ENCODE data around the gene INSYN1. TPM values are rescaled to one million over a fixed set of nuclear protein-coding genes. Genes with fewer than 3 reads are reported as not detected.
"Not testable (repeated sequence)": the region's sequence is repeated elsewhere in the genome, so short reads cannot be mapped to it uniquely, and the experiment has no call there.

INSYN1 gene, protein sequence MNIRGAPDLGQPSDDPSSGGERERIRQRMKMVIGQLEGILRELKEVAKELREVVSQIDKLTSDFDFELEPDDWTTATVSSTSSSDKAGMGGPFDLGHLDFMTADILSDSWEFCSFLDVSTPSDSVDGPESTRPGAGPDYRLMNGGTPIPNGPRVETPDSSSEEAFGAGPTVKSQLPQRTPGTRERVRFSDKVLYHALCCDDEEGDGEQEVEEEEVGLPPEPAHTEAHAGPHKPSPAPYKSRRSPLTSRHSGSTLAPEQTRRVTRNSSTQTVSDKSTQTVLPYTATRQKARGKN
- total RNA-seq, result not detected

GRCh38 chr15:73753250-73754130, at the start of gene INSYN1:
Gene INSYN1 (minus strand): TSS chr15:73753351. CDS start chr15:73751130, 2,221 bp downstream.
- Mint-ChIP-seq H3K27ac (no peak within 1 kb of the TSS), H3K36me3 (ENCODE audit: low read depth) (no peaks in the 10 kb centered on the region), H3K4me1 (no peaks in the 10 kb centered on the region), H3K27me3 (peaks cover 59% of the 10 kb centered on the region), H3K9me3 (no peaks in the 10 kb centered on the region), H3K4me3 (no peak within 1 kb of the TSS)
- DNase-seq, result no peak
- ChIA-PET CTCF (interaction anchor here (0.6 to 0.8 kb wide), 2 partner anchors 48 to 555 kb away, joined by 3 read pairs; no protein-coding TSS in a partner anchor), POLR2A (no interaction called here)

- no peak overlapping the region for H3K27ac Mint-ChIP-seq
- ChIA-PET POLR2A (no interaction called here), CTCF (interaction anchor here (0.7 kb wide), 1 partner anchor 72 kb away, joined by 3 read pairs; no protein-coding TSS in a partner anchor)
- no peak for DNase-seq
- no peak overlapping the region for H3K4me3 Mint-ChIP-seq
- no peaks in the 10 kb centered on the region for H3K9me3 Mint-ChIP-seq
- H3K4me1 Mint-ChIP-seq, result peaks cover 3% of the 10 kb centered on the region
- H3K36me3 Mint-ChIP-seq (ENCODE audit: low read depth), result no peaks in the 10 kb centered on the region
- H3K27me3 Mint-ChIP-seq, result peaks cover 4% of the 10 kb centered on the region
Measured at GRCh38 chr15:73802431-73803041, 49.4 kb upstream of the INSYN1 start.

GRCh38 chr15:73800662-73801345, 47.7 kb upstream of the INSYN1 start:
- CTCF ChIA-PET, result no interaction called here
- no peak for DNase-seq
- H3K9me3 Mint-ChIP-seq, result no peaks in the 10 kb centered on the region
- no peak overlapping the region for H3K4me3 Mint-ChIP-seq
- H3K4me1 Mint-ChIP-seq, result peaks cover 3% of the 10 kb centered on the region
- no peaks in the 10 kb centered on the region for H3K27me3 Mint-ChIP-seq
- H3K36me3 Mint-ChIP-seq (ENCODE audit: low read depth), result no peaks in the 10 kb centered on the region
- POLR2A ChIA-PET, result no interaction called here
- no peak overlapping the region for H3K27ac Mint-ChIP-seq

- no peak overlapping the region for H3K27ac Mint-ChIP-seq
- H3K27me3 Mint-ChIP-seq, result no peaks in the 10 kb centered on the region
- DNase-seq, result no peak
- CTCF ChIA-PET, result no interaction called here
- H3K9me3 Mint-ChIP-seq, result no peaks in the 10 kb centered on the region
- H3K36me3 Mint-ChIP-seq (ENCODE audit: low read depth), result no peaks in the 10 kb centered on the region
- POLR2A ChIA-PET, result no interaction called here
- H3K4me1 Mint-ChIP-seq, result peaks cover 3% of the 10 kb centered on the region
- H3K4me3 Mint-ChIP-seq, result no peak overlapping the region
Measured at GRCh38 chr15:73799466-73799865, 46.3 kb upstream of the INSYN1 start.

DNA sequence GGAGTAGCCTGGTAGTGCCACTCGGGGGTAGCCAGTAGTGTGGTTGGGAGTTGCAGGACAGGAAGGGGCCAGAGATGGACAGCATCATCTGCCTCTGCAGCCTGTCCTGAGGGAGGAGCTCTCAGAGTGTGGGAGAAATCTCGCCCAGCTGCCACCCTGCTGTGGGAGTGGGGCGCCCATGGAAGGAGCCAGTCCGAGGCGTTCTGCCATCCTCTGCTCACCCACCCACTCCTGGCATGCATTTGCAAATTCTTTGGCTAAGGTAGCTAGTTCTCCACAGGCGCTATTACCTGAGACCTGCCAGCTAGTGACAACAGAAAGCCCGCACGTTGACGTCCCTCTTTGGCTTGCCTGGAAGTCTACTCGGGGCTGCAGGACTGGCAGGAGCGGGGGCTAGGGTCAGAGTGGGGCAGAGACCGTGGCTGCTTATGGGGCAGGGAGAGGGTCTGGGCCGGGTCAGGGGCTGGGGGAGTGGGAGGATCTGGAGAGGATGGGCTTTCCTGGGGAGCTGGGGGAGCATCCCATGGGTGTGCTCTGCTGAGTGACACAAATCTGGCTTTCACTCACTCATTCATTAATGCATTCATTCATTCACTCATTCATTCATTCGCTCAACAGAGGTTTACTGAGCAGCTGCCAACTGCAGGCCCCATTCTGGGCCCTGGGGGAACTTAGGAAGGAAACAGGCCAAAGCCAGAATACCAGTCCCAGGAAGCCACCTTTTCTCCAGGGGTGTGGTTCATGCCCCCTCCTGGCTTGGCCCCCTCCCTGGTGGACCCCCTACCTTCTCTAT, 44.4 kb upstream of the INSYN1 start:
- Mint-ChIP-seq H3K27ac (no peak overlapping the region), H3K4me3 (no peak overlapping the region), H3K36me3 (ENCODE audit: low read depth) (no peaks in the 10 kb centered on the region), H3K4me1 (peaks cover 3% of the 10 kb centered on the region), H3K9me3 (no peaks in the 10 kb centered on the region), H3K27me3 (peaks cover 2% of the 10 kb centered on the region)
- ChIA-PET POLR2A (no interaction called here), CTCF (no interaction called here)
- no peak for DNase-seq

- no peaks in the 10 kb centered on the region for H3K36me3 Mint-ChIP-seq (ENCODE audit: low read depth)
- peaks cover 3% of the 10 kb centered on the region for H3K4me1 Mint-ChIP-seq
- no peak overlapping the region for H3K27ac Mint-ChIP-seq
- DNase-seq, result no peak
- no peaks in the 10 kb centered on the region for H3K9me3 Mint-ChIP-seq
- POLR2A ChIA-PET, result no interaction called here
- peaks cover 3% of the 10 kb centered on the region for H3K27me3 Mint-ChIP-seq
- no peak overlapping the region for H3K4me3 Mint-ChIP-seq
- CTCF ChIA-PET, result no interaction called here
Measured at GRCh38 chr15:73796331-73796831, 43.2 kb upstream of the INSYN1 start.

GRCh38 chr15:73794443-73795133, 41.4 kb upstream of the INSYN1 start:
- H3K4me3 Mint-ChIP-seq, result no peak overlapping the region
- peaks cover 7% of the 10 kb centered on the region for H3K27me3 Mint-ChIP-seq
- no peaks in the 10 kb centered on the region for H3K36me3 Mint-ChIP-seq (ENCODE audit: low read depth)
- H3K27ac Mint-ChIP-seq, result no peak overlapping the region
- H3K4me1 Mint-ChIP-seq, result peaks cover under 1% of the 10 kb centered on the region
- H3K9me3 Mint-ChIP-seq, result no peaks in the 10 kb centered on the region
- ChIA-PET POLR2A (no interaction called here), CTCF (no interaction called here)
- DNase-seq, result no peak

DNA sequence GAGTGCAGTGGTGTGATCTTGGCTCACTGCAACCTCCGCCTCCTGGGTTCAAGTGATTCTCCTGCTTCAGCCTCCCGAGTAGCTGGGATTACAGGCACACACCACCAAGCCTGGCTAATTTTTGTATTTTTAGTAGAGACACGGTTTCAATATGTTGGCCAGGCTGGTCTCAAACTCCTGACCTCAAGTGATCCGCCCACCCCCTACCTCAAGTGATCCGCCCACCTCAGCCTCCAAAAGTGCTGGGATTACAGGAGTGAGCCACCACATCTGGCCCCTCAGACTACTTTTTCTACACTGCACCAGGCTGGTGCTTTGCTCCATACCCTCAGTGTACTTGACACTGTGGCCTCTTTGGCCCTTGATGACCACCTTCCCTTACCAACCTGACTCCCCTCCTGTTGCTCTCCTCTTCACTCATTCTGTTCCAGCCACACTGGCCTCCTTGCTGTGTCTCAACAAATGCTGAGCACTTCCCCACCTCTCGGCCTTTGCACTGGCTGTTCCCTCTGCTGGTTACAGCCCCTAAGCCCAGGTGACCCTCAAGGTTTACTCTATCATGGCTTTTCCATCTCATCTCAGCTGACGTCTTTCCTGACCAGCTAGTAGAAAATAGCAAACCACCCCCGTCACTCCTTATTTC, 39.9 kb upstream of the INSYN1 start:
- H3K4me1 Mint-ChIP-seq; POLR2A ChIA-PET; H3K9me3 Mint-ChIP-seq; H3K36me3 Mint-ChIP-seq (ENCODE audit: low read depth); DNase-seq; H3K27ac Mint-ChIP-seq; CTCF ChIA-PET; H3K4me3 Mint-ChIP-seq: not testable (repeated sequence)
- H3K27me3 Mint-ChIP-seq, result peaks cover 12% of the 10 kb centered on the region

DNA sequence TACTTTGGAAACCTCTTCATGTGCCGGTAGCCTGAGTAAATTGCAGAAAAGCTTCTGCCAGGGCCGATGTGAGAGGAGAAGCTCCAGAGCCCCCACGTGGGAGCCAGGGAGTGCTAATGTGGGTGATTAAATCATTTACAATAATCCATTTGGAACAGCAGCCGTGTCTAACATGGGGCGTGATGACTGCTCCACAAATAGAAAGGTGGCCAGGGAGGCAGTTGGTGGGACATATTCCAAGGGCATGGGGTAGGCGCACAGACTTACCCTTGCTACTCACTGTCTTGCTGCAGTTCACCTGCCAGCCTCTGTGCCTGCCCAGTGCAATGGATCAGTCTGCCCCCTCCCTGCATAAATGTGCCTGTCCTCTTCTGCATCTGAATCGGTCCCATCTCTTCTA, 39.3 kb upstream of the INSYN1 start:
- ChIA-PET POLR2A (no interaction called here), CTCF (no interaction called here)
- DNase-seq, result no peak
- Mint-ChIP-seq H3K9me3 (no peaks in the 10 kb centered on the region), H3K27me3 (peaks cover 12% of the 10 kb centered on the region), H3K4me1 (no peaks in the 10 kb centered on the region), H3K27ac (no peak overlapping the region), H3K36me3 (ENCODE audit: low read depth) (no peaks in the 10 kb centered on the region), H3K4me3 (no peak overlapping the region)

DNA sequence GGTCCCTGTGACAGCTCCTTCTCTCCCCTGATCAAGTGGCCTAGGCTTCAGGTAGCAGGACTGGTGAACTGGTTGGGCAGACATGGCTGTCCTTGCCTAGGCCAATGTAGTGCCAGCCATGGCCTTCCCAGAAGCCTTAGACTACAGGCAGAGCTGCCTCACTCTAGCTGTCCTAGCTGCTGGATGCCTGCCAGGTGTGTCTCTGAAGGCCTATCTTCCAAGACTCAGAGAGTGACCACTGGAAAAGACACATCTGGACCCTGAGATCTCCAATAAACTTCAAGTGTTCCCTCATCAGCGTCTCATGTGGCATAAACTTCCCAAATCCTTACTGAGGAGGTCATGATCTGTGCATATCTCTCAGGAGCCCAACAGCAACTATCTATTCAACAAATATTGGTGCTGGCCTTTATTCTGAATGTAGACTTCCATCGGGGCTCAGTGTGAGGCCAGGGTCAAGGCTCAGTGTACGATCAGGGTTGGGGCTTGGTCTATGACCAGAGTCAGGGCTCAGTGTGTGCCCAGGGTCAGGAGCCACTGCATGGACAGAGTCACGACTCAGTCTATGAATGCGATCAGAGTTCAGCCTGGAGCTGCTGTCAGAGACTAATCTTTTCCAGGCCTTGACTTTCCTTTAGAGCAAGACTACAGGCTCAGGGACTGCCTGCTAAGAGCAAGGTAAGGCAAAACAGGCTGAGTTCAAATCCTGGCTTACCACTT, 36.5 kb upstream of the INSYN1 start:
- H3K27me3 Mint-ChIP-seq, result peaks cover 12% of the 10 kb centered on the region
- H3K4me1 Mint-ChIP-seq, result no peaks in the 10 kb centered on the region
- ChIA-PET CTCF (no interaction called here), POLR2A (no interaction called here)
- no peaks in the 10 kb centered on the region for H3K36me3 Mint-ChIP-seq (ENCODE audit: low read depth)
- no peak for DNase-seq
- no peak overlapping the region for H3K4me3 Mint-ChIP-seq
- no peaks in the 10 kb centered on the region for H3K9me3 Mint-ChIP-seq
- no peak overlapping the region for H3K27ac Mint-ChIP-seq

- Mint-ChIP-seq H3K9me3 (no peaks in the 10 kb centered on the region), H3K27ac (no peak overlapping the region), H3K4me1 (no peaks in the 10 kb centered on the region), H3K36me3 (ENCODE audit: low read depth) (no peaks in the 10 kb centered on the region), H3K27me3 (peaks cover 9% of the 10 kb centered on the region), H3K4me3 (no peak overlapping the region)
- DNase-seq, result no peak
- ChIA-PET POLR2A (no interaction called here), CTCF (no interaction called here)
Measured at GRCh38 chr15:73787621-73788020, 34.5 kb upstream of the INSYN1 start.
